GM23338 (cell line): ENCODE measurements around the gene PTPRN2. TPM values are rescaled to one million over a fixed set of nuclear protein-coding genes. Genes with fewer than 3 reads are reported as not detected.

Experiments used
- ATAC-seq: fragments of 200-7000 bp; cut with Tn5 transposase; 3 replicates; pipeline ENCODE4 v1.9.1; 2020
- DNase-seq: peaks from one replicate; pipeline ENCODE4 v3.0.0-alpha.2; 2015; ENCODE audit warnings: low spot score
- H2AFZ ChIP-seq: fragments of 200-600 bp; sonication (generic); 2 replicates; pipeline ENCODE4 v1.8.0; 2016; ENCODE audit warnings: antibody characterized with exemption, mild to moderate bottlenecking, moderate library complexity
- H3F3A ChIP-seq: fragments of 200-600 bp; sonication (generic); replicated peaks from 2 replicates; pipeline ENCODE4 v1.8.0; 2017; ENCODE audit warnings: antibody characterized with exemption, mixed run types, low read depth
- H3K27ac ChIP-seq: fragments of 200-600 bp; sonication (generic); 2 replicates; pipeline ENCODE4 v1.6.1; 2016; ENCODE audit warnings: low read depth
- H3K27me3 ChIP-seq: fragments of 200-600 bp; sonication (generic); 2 replicates; pipeline ENCODE4 v1.8.0; 2016; ENCODE audit warnings: mild to moderate bottlenecking, mixed run types, moderate library complexity; ENCODE audit not compliant: insufficient read depth
- H3K36me3 ChIP-seq: fragments of 200-600 bp; sonication (generic); 2 replicates; pipeline ENCODE4 v1.8.0; 2016; ENCODE audit warnings: mild to moderate bottlenecking; ENCODE audit not compliant: insufficient read depth
- H3K4me1 ChIP-seq: fragments of 200-600 bp; sonication (generic); 2 replicates; pipeline ENCODE4 v1.8.0; 2016; ENCODE audit warnings: mild to moderate bottlenecking, moderate library complexity; ENCODE audit not compliant: insufficient read depth
- H3K4me2 ChIP-seq: fragments of 200-600 bp; sonication (generic); 2 replicates; pipeline ENCODE4 v1.7.1; 2017; ENCODE audit warnings: mixed run types
- H3K4me3 ChIP-seq: fragments of 200-600 bp; sonication (generic); 2 replicates; pipeline ENCODE4 v1.6.1; 2016; ENCODE audit warnings: mixed run types
- H3K79me2 ChIP-seq: fragments of 200-600 bp; sonication (generic); replicated peaks from 2 replicates; pipeline ENCODE4 v1.8.0; 2017; ENCODE audit warnings: mild to moderate bottlenecking; ENCODE audit not compliant: insufficient read depth
- H3K9me2 ChIP-seq: fragments of 200-600 bp; sonication (generic); 2 replicates; pipeline ENCODE4 v1.8.0; 2017; ENCODE audit not compliant: insufficient read depth
- H4K20me1 ChIP-seq: fragments of 200-600 bp; sonication (generic); replicated peaks from 2 replicates; pipeline ENCODE4 v1.8.0; 2017; ENCODE audit warnings: mild to moderate bottlenecking; ENCODE audit not compliant: insufficient read depth
- H3K27ac Mint-ChIP-seq: 2 replicates; pipeline ENCODE4 v1.8.0; 2020; ENCODE audit warnings: inconsistent platforms, mild to moderate bottlenecking, moderate library complexity, mixed read lengths
- H3K27me3 Mint-ChIP-seq: 3 replicates; pipeline ENCODE4 v1.8.0; 2022; ENCODE audit warnings: low read depth, mild to moderate bottlenecking, moderate library complexity, mixed read lengths, inconsistent platforms; ENCODE audit not compliant: insufficient read depth, poor library complexity
- H3K36me3 Mint-ChIP-seq: 3 replicates; pipeline ENCODE4 v1.8.0; 2021; ENCODE audit warnings: low read depth, mild to moderate bottlenecking, inconsistent platforms, moderate library complexity, mixed read lengths
- H3K4me1 Mint-ChIP-seq: 3 replicates; pipeline ENCODE4 v1.8.0; 2020; ENCODE audit warnings: mild to moderate bottlenecking, inconsistent platforms, mixed read lengths
- H3K4me3 Mint-ChIP-seq: 3 replicates; pipeline ENCODE4 v1.8.0; 2021; ENCODE audit warnings: moderate library complexity, mild to moderate bottlenecking, inconsistent platforms, mixed read lengths
- H3K9me3 Mint-ChIP-seq: 3 replicates; pipeline ENCODE4 v1.8.0; 2020; ENCODE audit warnings: moderate library complexity, mild to moderate bottlenecking, inconsistent platforms, mixed read lengths
- CREB1 ChIP-seq: fragments of 250-450 bp; sonication (Bioruptor Pico); IDR thresholded peaks from 2 replicates; pipeline ENCODE4 v1.5.0; 2020; ENCODE audit warnings: low read depth, mild to moderate bottlenecking, moderate library complexity
- EZH2 ChIP-seq: fragments of 200-600 bp; sonication (generic); IDR thresholded peaks from one replicate; pipeline ENCODE4 v1.8.0; 2017; ENCODE audit warnings: antibody characterized with exemption, mild to moderate bottlenecking, low read depth; ENCODE audit not compliant: unreplicated experiment
- NANOG ChIP-seq: IDR thresholded peaks from 2 replicates; pipeline ENCODE4 v1.6.1; 2016; ENCODE audit warnings: antibody characterized with exemption, borderline replicate concordance
- ZNF114 ChIP-seq: fragments of 250-450 bp; sonication (Bioruptor Pico); IDR thresholded peaks from 2 replicates; pipeline ENCODE4 v1.5.0; 2020; ENCODE audit warnings: mild to moderate bottlenecking, moderate library complexity
- ZNF331 ChIP-seq: fragments of 250-450 bp; sonication (Bioruptor Pico); IDR thresholded peaks from 2 replicates; pipeline ENCODE4 v1.5.0; 2020; ENCODE audit warnings: low read depth, mild to moderate bottlenecking, moderate library complexity
- ZNF462 ChIP-seq: fragments of 250-450 bp; sonication (Bioruptor Pico); IDR thresholded peaks from 2 replicates; pipeline ENCODE4 v1.5.0; 2020; ENCODE audit warnings: mild to moderate bottlenecking, moderate library complexity
- polyA plus RNA-seq: library from polyadenylated mRNA; unstranded; fragments of >200 nt; fragmentation: Nextera tagmentation; extraction: Ambion mirVana; gene quantifications from 2 replicates; pipeline ENCODE4 v1.2.1, GENCODE V29; 2016
- total RNA-seq: library from RNA; depleted of rRNA; stranded (reverse); fragments of >200 nt; shearing (Covaris generic); gene quantifications from 2 replicates; pipeline ENCODE4 v1.2.3, GENCODE V29; 2014
- TF ChIP-seq, protein P1 (sequence below), 2 experiments: fragments of 200-600 bp in 1 of 2; sonication (generic) in 1 of 2; conservative IDR thresholded peaks; 2 replicates each; pipeline versions ENCODE4 v1.5.1 to v1.6.1; 2016 to 2017; ENCODE audit warnings: antibody characterized with exemption in 2 of 2, low read depth in 2 of 2, mild to moderate bottlenecking in 2 of 2, moderate library complexity in 1 of 2

Gene PTPRN2
- total and polyA plus RNA-seq, 2 experiments from 2014 or later = 0.87 to 4.0 TPM

DNA sequence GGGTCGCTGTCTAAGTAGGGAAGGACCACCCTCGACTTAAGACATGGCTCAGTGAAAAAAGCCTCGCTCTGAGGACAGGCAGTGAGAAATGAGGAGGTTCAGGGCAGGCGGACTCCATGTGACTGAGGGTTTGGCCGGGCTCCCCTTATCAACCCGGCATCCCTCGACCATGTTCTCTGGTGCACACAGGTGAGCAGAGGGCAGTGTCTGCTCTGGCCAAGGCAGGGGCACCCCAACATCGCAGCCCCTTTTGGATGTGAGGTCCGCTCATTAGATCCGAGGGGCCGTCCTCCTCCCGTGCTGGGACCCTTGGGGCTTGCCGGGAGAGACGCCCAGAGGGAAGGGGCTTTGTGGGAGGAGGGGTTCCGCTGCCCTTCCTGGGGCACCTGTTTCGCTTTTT lies 775.7 kb downstream of the PTPRN2 start (continued):
- TF ChIP-seq ZNF462 (no peak), NANOG (no peak), ZNF331 (CRISPR knock-in tag) (no peak), ZNF114 (CRISPR knock-in tag) (no peak), CREB1 (CRISPR knock-in tag) (no peak)

DNA sequence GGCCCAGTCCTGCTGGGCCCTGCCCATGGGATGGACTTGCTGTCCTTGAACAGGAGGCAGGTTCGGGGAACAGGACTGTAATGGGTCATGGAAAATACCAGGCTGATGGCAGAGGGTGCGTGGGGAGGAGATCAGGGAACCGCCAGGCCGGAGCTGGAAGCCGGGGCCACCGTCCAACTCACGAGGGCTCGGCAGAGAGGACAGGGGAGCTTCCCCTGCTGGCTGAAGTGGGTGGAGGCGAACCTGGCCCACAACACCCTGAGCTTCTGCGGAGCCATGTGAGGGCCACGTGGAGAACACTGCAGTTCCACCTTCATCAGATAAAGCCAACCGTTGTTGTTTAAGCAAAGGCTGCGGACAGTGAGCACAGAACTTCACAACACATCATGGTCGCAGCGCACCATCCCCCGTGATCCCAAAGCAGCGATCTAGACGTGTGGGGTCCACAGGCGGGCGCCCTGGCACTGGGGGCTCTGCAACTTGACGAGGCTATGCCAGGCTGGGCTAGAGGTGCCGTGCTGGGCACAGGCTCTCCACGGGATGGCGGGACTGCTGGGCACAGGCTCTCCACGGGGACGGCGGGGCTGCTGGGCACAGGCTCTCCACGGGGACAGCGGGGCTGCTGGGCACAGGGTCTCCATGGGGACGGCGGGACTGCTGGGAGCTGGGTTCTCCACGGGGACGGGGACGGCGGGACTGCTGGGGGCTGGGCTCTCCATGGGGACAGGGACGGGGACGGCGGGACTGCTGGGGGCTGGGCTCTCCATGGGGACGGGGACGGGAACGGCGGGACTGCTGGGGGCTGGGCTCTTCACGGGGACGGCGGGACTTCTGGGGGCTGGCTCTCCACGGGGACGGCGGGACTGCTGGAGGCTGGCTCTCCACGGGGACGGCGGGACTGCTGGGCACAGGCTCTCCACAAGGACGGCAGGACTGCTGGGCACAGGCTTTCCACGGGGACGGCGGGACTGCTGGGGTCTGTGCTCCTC lies 777.5 kb downstream of the PTPRN2 start:
- no peaks in the 10 kb centered on the region for H3K79me2 ChIP-seq
- no peaks in the 10 kb centered on the region for H3K4me1 ChIP-seq
- no peaks in the 10 kb centered on the region for H3K9me2 ChIP-seq
- H3K27ac ChIP-seq = no peak overlapping the region
- no peak for ATAC-seq
- H3K36me3 Mint-ChIP-seq = peaks cover 40% of the 10 kb centered on the region
- H3K9me3 Mint-ChIP-seq = peaks cover 98% of the 10 kb centered on the region
- H3K4me3 Mint-ChIP-seq = no peak overlapping the region
- H3K27me3 Mint-ChIP-seq = peaks cover 10% of the 10 kb centered on the region
- no peaks in the 10 kb centered on the region for H3K4me1 Mint-ChIP-seq
- DNase-seq = no peak
- no peak overlapping the region for H3K4me3 ChIP-seq
- no peak overlapping the region for H3K4me2 ChIP-seq
- H3K27me3 ChIP-seq = no peaks in the 10 kb centered on the region
- H3K27ac Mint-ChIP-seq = no peak overlapping the region
- no peaks in the 10 kb centered on the region for H4K20me1 ChIP-seq
- no peaks in the 10 kb centered on the region for H3F3A ChIP-seq
- H2AFZ ChIP-seq = no peak overlapping the region
- no peaks in the 10 kb centered on the region for H3K36me3 ChIP-seq
- TF ChIP-seq, protein P1, sequence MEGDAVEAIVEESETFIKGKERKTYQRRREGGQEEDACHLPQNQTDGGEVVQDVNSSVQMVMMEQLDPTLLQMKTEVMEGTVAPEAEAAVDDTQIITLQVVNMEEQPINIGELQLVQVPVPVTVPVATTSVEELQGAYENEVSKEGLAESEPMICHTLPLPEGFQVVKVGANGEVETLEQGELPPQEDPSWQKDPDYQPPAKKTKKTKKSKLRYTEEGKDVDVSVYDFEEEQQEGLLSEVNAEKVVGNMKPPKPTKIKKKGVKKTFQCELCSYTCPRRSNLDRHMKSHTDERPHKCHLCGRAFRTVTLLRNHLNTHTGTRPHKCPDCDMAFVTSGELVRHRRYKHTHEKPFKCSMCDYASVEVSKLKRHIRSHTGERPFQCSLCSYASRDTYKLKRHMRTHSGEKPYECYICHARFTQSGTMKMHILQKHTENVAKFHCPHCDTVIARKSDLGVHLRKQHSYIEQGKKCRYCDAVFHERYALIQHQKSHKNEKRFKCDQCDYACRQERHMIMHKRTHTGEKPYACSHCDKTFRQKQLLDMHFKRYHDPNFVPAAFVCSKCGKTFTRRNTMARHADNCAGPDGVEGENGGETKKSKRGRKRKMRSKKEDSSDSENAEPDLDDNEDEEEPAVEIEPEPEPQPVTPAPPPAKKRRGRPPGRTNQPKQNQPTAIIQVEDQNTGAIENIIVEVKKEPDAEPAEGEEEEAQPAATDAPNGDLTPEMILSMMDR (conservative IDR thresholded peaks at IDR 0.05; ENCODE audit: low read depth in 2 of 2) = no peak
- no peak for TF ChIP-seq EZH2
